SJSA1 (cell line): ENCODE results near the gene ZNF490. TPM values are rescaled to one million over a fixed set of nuclear protein-coding genes. Genes with fewer than 3 reads are reported as not detected.

ENCODE experiments used
- DNase-seq, 2 experiments: peaks; one replicate each; pipeline ENCODE4 v3.0.0-alpha.2; 2015 to 2020; ENCODE audit warnings: low spot score in 2 of 2, low read depth in 1 of 2
- H3K27ac ChIP-seq: fragments of 250-450 bp; sonication (Bioruptor Pico); 2 replicates; pipeline ENCODE4 v1.5.1; 2020; ENCODE audit warnings: mild to moderate bottlenecking, moderate library complexity
- H3K27me3 ChIP-seq: fragments of 250-450 bp; sonication (Bioruptor Pico); replicated peaks from 2 replicates; pipeline ENCODE4 v1.5.1; 2020; ENCODE audit warnings: mild to moderate bottlenecking, moderate library complexity
- H3K36me3 ChIP-seq: fragments of 250-450 bp; sonication (Bioruptor Pico); 2 replicates; pipeline ENCODE4 v1.5.1; 2020; ENCODE audit warnings: mild to moderate bottlenecking
- H3K4me1 ChIP-seq: fragments of 250-450 bp; sonication (Bioruptor Pico); replicated peaks from 2 replicates; pipeline ENCODE4 v1.6.1; 2021; ENCODE audit warnings: mild to moderate bottlenecking
- H3K4me3 ChIP-seq: fragments of 250-450 bp; sonication (Bioruptor Pico); 2 replicates; pipeline ENCODE4 v1.5.1; 2020; ENCODE audit warnings: mild to moderate bottlenecking
- H3K9me3 ChIP-seq: fragments of 250-450 bp; sonication (Bioruptor Pico); replicated peaks from 2 replicates; pipeline ENCODE4 v1.5.1; 2020; ENCODE audit warnings: mild to moderate bottlenecking
- total RNA-seq: library from RNA; depleted of rRNA; stranded (reverse); fragments of >200 nt; shearing (Covaris generic); gene quantifications from 2 replicates; pipeline ENCODE4 v1.2.3, GENCODE V29; 2014; rRNA removed

ZNF490 gene
- total RNA-seq, 1 experiment from 2014 or later = 2.4 TPM

DNA sequence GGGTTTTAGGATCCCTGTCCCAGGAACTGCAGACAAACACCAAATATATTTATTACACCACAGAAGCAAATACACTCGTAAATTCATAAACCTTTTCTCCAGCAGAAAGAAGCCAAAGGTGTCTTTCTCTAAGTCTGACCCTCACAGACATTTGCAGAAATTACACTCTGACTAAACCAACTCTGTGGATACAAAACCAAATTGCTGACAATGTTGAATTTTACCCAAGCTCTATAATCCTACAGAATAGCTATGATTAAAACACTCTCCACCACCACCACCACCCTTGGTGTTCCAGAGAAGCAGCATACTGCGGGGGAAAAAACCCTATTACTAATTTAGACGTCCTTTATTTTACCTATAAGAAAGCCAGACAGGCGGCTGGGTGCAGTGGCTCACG lies 64.5 kb downstream of the ZNF490 start:
- H3K4me1 ChIP-seq = no peaks in the 10 kb centered on the region
- H3K27ac ChIP-seq = no peak overlapping the region
- peaks cover 44% of the 10 kb centered on the region for H3K36me3 ChIP-seq
- DNase-seq = no peak
- H3K27me3 ChIP-seq = no peaks in the 10 kb centered on the region
- no peak overlapping the region for H3K4me3 ChIP-seq
- H3K9me3 ChIP-seq = peaks cover 24% of the 10 kb centered on the region

DNA sequence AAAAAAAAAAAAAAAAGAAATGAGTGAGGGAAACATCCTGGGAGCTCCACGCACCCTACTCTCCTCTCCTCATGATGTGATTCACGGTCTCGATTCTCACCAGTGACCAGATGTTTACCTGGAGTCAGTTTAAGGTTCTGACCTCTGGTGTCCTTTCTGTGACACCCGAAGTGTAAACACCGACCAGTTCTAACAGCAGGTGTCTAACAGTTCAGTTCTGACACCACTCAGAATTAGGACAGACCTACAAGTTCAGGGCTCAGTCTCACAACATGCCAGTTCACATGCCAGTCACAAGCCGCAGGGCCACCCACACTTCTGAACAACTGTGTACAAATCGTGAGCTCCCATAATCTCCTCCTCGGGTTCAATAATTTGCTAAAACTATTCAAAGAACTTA lies 65.3 kb downstream of the ZNF490 start:
- no peak for DNase-seq
- H3K4me1 ChIP-seq = no peaks in the 10 kb centered on the region
- H3K4me3 ChIP-seq = no peak overlapping the region
- H3K9me3 ChIP-seq = peaks cover 23% of the 10 kb centered on the region
- H3K27ac ChIP-seq = no peak overlapping the region
- H3K27me3 ChIP-seq = no peaks in the 10 kb centered on the region
- peaks cover 46% of the 10 kb centered on the region for H3K36me3 ChIP-seq

DNA sequence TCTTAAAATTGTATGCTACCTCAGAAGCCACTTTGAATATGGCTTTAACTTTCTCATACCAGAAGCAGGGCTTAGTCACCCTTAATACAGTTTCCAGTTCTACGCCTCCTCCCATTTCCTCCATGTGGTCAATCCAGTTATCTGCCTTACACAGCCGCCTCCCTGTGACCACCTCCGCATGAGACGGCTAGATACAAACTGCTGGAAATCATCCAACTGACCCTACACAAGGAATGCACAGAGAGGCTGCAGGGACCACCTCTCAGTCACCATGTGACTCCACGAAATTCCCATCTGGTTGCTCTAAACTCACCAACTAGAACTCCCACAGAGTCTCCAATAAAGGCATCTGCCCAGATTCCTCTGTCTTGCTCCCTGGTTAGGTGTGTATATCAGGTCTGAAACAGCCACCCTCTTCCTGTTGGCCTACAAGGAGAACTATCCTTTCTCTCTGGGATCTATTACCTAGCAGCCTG lies 66.2 kb downstream of the ZNF490 start:
- H3K4me3 ChIP-seq = no peak overlapping the region
- no peak overlapping the region for H3K27ac ChIP-seq
- DNase-seq = no peak
- peaks cover 26% of the 10 kb centered on the region for H3K9me3 ChIP-seq
- H3K27me3 ChIP-seq = no peaks in the 10 kb centered on the region
- no peaks in the 10 kb centered on the region for H3K4me1 ChIP-seq
- H3K36me3 ChIP-seq = peaks cover 42% of the 10 kb centered on the region

DNA sequence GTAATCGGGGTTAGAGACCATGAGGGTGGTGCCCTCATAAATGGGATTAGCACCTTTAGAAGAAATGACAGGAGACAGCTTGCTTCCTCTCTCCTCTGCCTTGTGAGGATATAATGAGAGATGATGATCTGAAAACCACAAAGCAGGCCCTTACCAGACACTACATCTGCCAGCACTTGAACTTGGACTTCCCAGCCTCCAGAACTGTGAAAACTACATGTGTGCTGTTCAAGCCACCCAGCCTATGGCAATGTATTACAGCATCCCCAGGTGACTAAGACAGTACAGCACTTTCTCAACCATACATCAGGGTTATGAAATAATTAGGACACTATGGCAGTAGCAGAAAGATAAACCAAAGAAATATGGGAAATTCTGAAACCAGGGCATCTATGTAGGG lies 66.8 kb downstream of the ZNF490 start:
- Histone ChIP-seq H3K4me1 (no peaks in the 10 kb centered on the region), H3K27ac (no peak overlapping the region), H3K4me3 (no peak overlapping the region), H3K27me3 (no peaks in the 10 kb centered on the region), H3K36me3 (peaks cover 36% of the 10 kb centered on the region), H3K9me3 (peaks cover 22% of the 10 kb centered on the region)
- no peak for DNase-seq

Other genes starting within 250 kb of the ZNF490 start
- gene ZNF442, start 245.1 kb downstream of the ZNF490 start, total RNA-seq = 1.1 and 1.2 TPM in 2 replicates
- 0.19 and 0.42 TPM in 2 replicates for gene ZNF799, start 209.5 kb downstream of the ZNF490 start, total RNA-seq
- 0.71 TPM in 1 of 2 replicates, not detected in the other for gene ZNF443, start 169.8 kb downstream of the ZNF490 start, total RNA-seq
- gene ZNF709, start 126.0 kb downstream of the ZNF490 start, total RNA-seq = 0.97 TPM in 1 of 2 replicates, not detected in the other
- gene ZNF564, start 59.3 kb downstream of the ZNF490 start, total RNA-seq = 3.3 and 5.4 TPM in 2 replicates
- gene ZNF791, start 107 bp upstream of the ZNF490 start, total RNA-seq = 14.8 and 15.4 TPM in 2 replicates
- 36.1 and 38.7 TPM in 2 replicates for gene MAN2B1, start 55.9 kb upstream of the ZNF490 start, total RNA-seq
- 9.7 and 23.7 TPM in 2 replicates for gene WDR83, start 56.0 kb upstream of the ZNF490 start, total RNA-seq
- gene DHPS, start 71.1 kb upstream of the ZNF490 start, total RNA-seq = 69.4 and 71.1 TPM in 2 replicates
- not detected in 2 replicates for gene GNG14, start 77.2 kb upstream of the ZNF490 start, total RNA-seq
- gene FBXW9, start 85.8 kb upstream of the ZNF490 start, total RNA-seq = 9.0 and 13.2 TPM in 2 replicates
- 24.0 and 25.8 TPM in 2 replicates for gene TNPO2, start 113.1 kb upstream of the ZNF490 start, total RNA-seq
- gene TRIR, start 123.9 kb upstream of the ZNF490 start, total RNA-seq = 274 and 417 TPM in 2 replicates
- gene GET3, start 126.7 kb upstream of the ZNF490 start, total RNA-seq = 88.5 and 127 TPM in 2 replicates
- gene BEST2, start 141.0 kb upstream of the ZNF490 start, total RNA-seq = 0.13 TPM in 1 of 2 replicates, not detected in the other
- gene HOOK2, start 164.7 kb upstream of the ZNF490 start, total RNA-seq = 12.4 and 27.5 TPM in 2 replicates
- gene JUNB, start 180.7 kb upstream of the ZNF490 start, total RNA-seq = 112 and 115 TPM in 2 replicates
- gene PRDX2, start 191.0 kb upstream of the ZNF490 start, total RNA-seq = 4.6 and 8.7 TPM in 2 replicates
- gene THSD8, start 191.3 kb upstream of the ZNF490 start, total RNA-seq = not detected in 2 replicates
- gene RNASEH2A, start 195.8 kb upstream of the ZNF490 start, total RNA-seq = 68.8 and 78.9 TPM in 2 replicates
- not detected in 2 replicates for gene RTBDN, start 223.8 kb upstream of the ZNF490 start, total RNA-seq
- not detected in 2 replicates for gene MAST1, start 227.7 kb upstream of the ZNF490 start, total RNA-seq